Superior temporal gyrus (tissue), 1 donor: ENCODE data around the gene TNS3.

Experiments
- DNase-seq: peaks from one replicate; pipeline ENCODE4 v3.0.0-alpha.2; 2016; ENCODE audit errors: extremely low spot score

The TNS3 gene

DNA sequence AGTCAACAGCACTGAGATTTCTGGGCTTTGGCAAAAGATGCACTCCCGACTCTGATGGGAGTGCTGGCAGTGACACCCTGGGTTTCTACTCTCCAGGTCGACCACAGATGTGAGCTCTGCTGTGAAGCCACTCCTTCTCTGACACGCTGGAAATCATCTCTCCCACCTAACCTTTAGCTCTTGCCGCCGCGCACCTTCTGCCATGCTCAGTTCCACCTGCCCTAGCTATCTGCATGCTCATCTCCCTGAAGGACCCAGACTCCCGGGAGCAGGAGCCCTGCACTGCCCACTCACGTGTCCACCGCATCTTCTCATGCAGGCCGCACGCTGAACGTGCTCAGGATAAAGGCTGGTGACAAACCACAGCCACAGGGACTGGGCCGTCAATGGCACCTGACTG, 174.8 kb downstream of the TNS3 start:
- DNase-seq: no peak

DNA sequence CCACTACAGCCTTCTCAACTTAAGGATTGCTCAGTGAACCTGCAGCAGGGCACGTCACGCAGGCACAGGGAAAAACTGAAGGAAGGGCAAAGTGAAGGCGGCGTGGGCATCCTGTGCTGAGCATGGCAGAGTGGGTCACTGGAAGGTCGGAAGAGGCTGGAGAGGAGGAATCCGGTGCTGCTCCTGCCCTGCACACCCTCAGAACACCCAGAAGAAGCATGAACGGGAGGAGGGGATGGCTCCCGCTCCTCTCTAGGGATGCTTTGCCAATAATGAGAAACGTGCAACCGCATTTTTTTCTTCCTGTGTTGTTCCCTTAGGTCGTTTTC, 175.1 kb downstream of the TNS3 start:
- DNase-seq: no peak

DNA sequence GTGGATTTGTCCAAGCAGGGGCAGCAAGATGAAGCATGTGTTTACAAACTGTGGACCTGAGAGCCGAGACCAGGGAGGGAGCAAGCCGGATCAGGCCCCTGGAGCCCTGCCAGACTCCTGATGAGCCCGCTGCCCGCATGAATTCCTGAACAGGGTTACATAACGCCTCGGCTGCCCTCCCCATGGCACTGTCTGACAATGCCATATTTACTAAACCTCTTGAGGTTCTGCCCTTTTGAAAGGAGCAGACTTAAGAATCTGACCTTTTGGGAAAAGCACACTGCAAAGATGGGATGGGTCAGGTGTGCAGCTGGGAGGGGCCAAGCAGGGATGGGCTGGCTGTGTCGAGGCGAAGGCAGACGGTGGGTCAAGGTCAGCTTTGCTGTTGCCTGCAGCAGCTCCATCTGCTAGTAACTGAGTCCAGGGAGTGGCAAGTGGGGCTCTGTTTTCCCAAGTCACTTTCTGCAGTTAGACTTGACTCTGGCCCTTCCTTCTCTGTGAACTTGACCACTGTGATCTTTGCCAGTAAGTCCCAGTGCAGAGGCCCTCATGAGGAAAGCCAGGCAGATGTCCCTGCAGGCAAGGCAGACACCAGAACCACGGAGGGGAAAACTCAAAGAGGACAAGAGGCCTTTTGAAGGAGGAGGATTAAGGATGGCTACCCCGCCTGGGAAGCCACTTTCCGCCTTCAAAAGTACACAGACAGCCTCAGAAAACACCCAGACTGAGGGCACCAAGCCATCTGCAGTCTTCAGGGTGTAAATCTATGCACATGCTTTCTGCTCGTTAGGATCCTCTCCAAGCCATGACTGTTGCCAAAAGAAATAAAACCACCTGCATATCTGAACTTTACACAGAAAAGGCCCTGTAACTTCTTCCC, 175.8 kb downstream of the TNS3 start:
- peak; percentile 17 for DNase-seq

DNA sequence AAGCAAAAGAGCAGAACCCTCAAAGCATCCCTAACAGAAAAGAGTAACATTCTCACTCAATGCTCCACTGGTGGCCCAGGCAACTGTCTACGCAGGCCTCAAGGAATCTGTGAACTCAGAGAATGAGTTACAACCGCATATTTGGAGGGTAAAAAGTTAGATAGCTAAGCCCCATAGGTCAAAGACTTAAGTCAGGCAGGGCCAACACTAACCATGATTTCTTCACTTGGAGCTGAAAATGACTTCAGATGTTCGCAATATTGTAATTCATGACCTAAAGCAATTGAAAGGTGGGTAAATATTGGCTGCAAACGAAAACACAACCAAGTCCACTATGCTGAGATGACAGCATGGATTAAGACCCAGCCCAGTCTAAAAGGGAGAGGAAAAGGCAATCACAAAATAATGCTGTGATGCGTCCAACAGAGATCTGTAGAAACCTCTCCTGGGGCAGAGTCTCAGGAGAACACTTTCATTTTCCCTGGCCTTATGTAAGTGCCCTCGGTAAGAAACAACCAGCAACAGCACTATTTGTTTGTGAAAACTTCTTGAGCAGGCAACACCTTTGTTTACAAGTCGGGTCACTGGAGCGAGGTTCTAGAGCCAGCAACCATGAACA, 176.5 kb downstream of the TNS3 start:
- DNase-seq: no peak

DNA sequence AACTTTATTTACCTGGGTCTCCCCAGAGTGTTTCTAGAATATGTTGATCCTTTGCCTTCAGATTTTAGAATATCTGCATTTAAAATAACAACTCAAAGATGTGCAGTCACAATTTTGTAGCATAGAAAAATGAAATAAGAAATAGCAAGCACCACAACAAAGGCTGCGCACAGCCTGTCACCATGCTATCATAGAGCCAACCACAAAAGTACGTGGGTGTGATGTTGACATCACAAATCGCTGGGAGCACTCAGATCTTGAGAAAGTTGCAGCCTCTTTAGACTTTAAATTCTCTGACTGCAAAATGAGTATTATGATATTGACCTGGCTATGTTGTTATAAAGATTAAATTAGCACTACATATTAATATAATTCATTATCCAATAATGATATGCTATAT, 177.9 kb downstream of the TNS3 start:
- no peak for DNase-seq

DNA sequence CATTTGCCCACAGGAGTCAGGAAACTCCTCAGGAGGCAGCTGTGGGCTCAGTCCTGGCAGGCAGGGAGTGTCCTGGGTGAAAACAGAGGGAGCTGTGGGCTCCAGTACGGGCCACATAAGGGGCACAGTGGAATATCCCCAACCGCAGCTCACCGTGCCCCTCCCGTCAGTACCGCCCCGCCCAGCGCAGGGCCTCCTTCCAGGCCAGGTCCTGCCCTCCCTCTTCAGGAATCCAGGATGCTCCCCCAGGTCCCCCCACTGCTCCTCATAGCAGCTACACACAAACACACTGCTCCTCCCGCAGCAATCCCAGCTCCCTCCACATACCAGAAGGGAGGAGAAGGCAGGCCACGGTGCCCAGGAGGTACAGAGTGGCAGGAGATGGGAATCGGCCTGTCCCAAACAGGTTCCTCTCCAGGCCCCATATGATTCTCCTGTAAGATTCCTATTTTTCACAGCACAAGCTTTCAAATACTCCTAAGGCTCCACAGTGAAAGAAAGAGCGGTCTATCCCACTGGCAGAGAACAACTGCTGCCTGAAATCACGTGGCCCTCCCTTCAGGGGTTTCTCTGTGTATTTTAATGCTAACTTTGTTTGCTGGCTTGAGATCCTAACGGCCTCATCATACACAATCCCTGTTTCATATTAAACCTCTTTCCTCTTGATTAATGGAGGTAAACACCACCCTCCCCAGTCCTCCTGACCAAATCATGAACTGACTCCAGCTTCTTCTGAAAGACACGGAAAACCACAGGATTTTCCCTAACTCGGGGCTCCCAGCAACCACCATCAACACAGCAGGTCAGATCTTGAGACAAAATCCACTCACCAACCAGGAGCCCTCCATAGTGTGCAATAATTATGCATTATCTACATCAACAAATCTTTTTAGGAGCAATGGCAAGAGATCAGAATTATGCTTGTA, 178.7 kb downstream of the TNS3 start:
- no peak for DNase-seq

DNA sequence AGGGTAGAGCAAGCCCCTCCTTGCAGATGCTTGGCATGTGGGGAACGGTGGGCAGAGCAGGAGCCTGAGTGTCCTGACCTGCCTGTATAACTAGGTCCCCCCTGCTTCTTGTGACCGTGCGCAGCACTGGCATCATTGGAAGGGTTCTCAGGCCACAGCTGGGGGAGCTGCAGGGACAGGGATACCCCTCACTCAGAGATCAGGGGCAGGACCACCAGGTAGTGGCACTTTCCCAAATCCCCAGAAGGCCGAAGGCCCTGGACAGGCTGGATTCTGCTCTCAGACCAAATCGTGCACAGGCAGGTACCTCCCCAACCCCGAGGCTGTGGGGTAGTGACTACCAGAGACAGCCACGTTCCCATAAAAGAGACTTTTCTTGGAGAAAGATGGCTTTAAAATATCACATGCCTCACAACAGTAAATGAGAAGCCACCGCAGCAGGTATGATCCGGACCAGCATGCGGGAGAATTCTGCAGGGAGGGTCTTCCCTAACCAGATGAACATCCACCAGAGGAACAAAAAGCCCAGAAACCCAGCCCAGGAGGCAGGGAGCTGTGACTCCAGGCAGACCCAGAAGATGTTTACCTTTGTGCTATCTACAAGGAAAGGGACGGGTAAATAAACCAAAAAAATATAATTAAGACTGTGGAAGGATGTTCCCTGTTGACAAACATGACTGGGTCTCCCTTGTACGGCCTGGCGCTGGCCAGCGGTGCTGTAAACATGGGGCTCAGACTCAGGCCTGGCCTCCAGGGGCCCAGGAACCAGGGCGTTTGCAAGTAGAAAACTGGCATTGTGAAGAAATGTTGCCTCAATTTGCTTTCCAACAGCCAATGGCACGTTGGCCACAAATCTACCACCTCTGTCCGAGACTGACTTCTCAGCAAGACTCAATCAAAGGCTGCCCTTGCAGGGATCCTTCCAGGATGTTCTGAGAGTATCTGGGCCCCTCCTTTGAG, 180.0 kb downstream of the TNS3 start:
- no peak for DNase-seq

DNA sequence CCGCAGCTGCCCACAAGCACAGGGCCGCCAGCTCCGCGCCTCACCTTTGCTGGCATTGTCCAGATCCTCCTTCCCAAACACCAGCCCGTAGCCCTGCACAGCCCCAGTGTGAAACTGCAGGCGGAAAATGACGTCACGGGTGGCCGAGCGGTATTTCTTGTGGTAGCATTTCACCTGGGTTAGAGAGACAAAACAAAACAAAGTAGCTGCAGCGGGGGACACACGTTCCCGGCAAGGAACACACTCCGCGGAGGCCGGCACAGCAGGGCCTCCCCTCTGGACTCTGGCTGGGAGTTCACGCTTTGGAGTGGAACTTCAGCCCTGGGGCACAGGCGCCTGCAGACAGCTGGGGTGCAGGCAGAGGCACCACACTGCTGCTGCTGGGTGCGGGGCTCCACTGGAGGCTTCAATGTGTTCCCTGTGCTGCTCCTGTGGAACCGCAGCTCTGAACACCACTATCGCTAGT, 181.1 kb downstream of the TNS3 start:
- DNase-seq: no peak

DNA sequence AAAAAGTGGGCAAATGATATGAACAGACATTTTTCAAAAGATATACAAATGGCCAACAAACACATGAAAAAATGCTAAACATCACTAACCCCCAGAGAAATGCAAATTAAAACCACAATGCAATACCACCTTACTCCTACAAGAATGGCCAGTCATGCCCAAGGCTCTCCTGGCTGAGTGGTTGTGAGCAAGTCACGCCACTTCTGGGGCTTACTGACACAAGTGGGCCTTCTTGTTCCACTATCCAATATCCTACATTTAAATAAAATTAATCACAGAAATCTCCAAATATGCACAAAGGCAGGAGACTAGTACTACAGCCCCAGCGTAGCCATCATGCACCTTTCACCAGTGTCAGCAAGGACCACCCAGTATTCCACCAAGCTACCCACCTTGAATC, 181.9 kb downstream of the TNS3 start:
- DNase-seq: no peak

DNA sequence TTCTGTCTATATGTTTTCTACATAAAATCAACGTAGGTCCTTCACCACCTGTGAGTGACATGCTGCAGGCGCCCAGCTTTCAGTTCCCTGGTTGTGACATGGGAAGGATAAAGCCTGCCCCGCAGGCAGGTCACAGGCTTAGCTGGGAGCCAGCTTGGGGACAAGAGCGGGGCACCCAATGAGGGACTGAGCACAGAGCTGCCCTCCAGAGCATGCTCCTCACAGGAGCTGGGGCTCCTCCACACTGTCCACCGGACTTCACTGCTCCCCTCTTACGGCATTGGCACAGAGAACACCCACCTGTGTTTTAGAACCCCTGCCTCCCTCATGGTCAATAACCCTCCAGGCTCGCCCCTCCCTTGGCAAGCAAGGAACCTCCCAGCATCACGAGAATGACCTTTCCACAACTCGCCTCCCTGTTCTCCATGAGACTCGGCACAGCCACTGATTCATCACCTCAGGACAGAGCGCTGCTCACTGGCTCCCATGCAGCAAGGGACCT, 187.1 kb downstream of the TNS3 start:
- no peak for DNase-seq

DNA sequence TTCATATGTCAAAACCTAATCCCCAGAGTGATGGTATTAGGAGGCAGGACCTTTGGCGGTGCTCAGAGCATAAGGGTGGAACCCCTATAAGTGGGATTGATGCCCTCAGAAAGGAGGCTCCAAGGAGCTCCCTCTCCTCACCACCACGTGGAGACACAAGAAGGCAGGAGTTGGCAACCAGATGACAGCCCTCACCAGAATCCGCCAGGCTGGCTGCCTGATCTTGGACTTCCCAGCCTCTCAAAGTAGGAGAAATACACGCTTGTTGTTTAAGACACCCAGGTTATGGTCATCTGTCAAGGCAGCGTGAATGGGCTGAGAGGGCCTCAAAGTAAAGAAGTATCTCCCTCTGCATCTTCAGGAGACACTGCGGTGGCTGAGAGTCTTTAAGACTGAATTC, 187.7 kb downstream of the TNS3 start:
- no peak for DNase-seq

DNA sequence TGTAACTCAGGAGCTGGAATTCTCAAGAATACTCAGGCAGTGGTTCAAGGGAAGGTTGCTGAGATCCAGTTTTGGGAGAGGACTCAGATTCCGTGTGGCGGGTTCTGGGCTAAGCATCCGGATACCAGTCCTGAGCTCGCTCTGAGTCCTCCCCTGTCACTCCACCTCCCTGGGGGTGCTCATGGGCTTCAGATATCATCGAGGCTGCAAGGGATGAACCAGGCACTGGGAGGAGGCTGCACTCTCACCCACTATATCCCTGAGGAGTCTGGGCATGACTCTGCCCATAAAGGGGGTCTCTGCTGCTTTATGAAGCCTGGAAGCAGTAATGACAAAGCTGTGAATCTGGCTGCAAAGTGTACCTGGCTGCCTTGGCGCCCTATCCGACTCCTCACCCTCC, 188.5 kb downstream of the TNS3 start:
- DNase-seq: no peak

DNA sequence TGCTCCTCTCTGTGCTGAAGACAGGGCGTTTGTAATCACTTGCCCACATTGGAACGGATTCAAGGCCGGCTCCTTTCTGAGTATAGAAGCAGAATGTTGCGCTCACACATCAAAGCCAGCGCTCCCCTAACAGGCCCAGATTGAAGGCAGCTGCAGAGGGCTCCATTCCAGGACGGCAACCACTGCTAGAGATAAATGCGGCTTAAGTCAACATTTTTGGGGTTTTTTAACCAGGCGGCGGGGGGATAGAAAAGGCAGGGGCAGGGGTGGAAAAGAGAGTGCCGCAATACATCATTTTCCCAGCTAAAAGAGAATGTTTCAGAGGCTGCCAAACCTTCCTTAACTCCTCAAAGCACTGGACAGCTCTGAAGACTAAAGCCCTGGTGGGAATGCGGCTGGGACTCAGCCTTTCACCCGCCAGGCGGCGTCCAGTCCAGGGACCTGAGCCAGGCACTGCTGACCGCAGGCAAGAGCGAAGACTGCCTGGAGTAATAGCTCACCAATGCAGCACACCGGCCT, 189.6 kb downstream of the TNS3 start:
- no peak for DNase-seq

DNA sequence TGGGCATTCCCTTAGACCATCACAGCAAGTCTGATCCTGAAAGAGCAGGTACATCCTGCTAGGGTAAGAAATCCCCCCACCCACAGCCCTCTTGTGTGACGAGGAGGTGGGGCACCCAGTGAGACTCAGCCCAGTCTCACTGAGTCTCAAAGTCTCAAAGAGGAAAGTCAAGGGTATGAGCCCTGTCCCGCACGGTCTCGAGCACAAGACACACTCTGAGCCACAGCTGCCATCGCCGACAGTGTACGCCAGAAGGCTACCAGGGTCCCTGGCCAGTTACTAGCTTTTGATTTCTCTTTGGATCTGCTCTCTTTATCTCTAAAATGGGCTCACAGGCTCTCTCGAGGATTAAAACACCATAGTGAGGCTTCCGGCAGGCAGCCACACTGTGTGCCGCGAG, 190.2 kb downstream of the TNS3 start:
- no peak for DNase-seq

DNA sequence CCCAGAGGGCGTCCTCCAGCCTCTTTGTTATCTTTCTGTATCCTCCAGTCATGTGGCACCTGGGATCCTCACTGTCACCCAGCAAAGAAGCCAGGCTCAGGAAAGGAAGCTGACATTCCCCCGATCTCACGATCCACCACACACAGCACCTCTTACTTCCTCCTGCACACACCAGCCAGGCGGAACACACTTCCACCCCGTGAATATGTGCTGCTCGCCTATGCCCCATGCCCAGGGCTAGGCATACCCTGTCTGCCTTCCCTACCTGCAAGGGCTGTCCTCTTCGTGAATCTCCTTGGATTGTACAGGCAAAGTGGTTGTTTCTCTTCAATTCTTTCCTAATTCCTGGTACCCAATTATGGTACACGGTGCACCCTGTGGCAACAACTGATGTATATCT, 191.0 kb downstream of the TNS3 start:
- DNase-seq: no peak

DNA sequence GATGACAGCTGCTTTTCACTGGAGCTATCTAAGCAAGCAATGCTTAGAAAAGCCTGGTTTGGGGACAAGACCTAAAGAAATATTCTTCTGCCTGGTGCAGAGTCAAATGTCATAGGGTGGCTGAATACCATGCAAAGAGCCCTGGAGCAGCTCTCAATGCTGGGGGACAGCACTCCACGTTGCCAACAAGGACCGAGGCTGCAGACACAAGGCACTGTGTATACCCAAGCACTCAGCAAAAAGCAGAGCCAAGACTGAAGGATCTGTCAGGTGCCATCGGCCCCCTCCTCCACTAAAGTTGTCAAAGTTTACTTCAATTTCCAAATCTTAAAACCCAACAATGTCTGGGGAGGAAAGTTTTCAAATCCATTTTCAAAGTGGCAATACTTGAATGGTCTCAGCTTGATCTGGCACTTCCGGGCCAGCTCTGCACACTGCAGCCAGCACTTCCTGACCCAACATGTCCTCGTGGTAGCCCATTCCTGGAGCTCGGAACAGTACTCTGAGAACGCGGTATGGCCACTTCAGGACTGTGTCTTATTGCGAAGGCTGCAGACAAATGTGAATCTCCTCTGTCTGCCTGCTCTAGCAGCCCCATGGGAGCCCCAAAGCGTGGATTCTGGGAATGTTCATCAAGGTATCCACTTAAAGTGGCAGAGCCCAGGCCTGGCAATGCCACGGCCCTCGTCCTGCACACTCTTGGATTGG, 191.8 kb downstream of the TNS3 start:
- no peak for DNase-seq

DNA sequence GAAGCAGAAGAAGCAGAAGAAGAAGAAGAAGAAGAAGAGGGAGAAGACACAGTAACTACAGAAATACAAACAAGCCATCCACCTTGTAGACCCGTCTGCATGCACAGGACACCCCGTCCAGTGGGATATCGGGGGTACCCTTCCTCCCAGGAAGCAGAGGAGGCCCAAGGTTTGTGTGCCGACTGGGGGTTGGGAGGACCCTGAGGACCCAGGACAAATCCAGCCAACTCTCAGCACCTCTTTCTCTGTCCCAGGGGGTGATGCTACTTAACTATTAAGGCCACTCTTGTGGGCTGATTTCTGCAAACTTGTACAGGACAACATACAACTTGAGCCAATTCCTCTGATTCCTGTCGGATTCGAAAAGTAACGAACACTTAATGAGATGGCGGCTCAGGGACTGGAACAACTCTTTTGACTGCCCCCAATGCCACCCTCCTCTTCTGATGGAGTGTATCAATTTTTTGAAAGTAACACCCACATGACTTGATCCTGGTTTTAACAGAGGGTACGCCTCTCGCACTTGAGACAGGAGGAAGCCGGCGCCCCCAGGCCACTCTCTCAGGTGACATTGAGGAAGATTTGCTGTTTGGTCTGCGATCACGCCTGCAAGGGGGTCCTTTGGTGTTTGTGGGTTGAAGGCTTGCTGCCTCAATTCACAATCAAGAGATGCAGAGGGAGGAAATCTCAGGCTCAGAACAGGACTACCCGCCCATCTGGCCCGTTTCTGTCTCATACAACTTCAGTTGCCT, 192.6 kb downstream of the TNS3 start:
- no peak for DNase-seq

DNA sequence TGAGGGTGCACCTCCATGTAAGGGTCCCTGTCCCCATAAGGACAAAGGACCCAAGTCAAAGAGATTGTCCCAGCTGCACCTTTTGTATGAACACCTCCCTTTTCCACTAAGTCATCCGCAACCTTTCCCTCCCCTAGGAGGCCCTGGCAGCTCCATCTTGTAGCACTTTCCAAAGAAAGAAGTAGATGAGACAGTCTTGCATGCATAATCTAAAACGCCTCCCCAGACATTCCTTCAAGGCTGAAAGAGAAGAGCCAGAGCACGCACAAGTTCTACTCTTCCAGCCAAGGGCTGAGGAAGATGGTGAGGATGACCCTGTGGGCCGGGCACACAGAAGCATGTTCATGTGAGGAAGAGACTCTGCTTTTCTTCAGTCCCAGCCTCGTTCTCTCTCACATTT, 194.4 kb downstream of the TNS3 start:
- no peak for DNase-seq

DNA sequence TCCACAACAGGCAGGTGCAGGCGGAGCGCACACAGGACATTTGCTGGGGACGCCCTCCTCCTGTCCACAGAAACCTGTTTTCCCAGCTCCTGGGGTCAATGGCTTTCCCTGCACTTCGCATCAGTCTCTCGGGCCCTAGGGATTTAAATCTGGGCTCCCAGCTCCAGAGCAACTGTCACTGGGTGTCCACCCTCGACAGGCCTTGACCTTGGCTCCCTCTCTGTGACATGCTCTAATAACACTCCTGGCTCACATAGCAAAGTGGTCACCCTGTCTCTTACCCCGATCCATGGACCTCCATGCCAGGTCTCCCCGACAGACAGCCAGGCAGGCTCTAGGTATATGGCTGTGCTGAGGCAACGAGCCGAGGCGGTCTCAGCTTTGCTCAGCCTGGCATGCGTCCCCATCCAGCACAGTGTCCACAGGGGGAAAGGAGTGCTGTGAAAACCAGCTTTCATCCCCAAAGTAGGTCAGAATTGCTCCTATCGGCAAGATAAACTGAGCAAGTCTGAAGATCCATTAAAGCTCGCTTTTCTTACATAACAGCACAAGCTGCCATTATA, 195.6 kb downstream of the TNS3 start:
- DNase-seq: no peak
